Measurements from ENCODE around the gene TOMM20L.
A peak's percentile ranks its signal among the peaks of the same experiment; 100 is the strongest.

Gene TOMM20L

GRCh38 chr14:58426670-58427280 is 31.0 kb downstream of the TOMM20L start:
- peak; percentile 86 for DNase-seq (ENCODE audit: insufficient read length, low spot score)
- FAIRE-seq, result no peak

DNA sequence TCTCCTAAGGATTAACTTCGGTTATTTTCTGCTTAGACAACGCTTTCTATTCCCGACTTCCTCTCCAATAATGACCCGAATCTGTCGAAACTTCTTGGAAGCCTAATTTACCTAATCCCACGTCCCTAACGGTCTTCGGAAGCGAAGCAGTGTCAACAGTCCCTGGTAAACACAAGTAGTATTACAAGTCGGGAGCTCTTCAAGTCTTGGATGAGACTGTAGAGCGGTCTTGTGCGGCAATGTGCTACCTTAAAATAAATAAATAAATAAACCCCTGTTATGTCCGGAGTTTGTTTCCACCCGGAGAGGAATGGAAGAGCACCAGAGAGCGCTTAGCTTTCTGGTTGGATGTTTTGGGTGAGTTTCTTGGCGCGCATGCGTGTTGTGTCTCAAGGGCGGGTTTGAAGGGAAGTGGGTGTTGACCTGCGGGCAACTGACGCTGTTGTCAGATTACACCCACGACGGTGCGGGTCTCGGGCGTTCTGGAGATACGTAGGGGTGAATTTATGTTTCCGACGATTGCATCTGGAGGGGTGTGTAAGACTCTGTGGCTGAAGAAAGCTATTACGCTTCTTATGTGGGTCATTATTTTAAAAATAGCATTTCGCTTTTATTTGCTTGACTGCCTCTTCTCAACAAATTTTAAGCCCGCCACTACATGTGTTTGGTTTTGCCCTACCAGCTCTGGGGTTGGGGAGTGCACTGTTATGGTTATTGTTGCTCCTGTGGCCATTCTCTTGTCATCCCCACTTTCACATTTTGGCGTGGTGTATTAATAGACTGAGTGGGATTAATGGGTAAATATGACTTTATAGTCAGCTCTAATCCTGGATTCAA is 31.8 kb downstream of the TOMM20L start, which contains the start of the genes KIAA0586 and TIMM9:
TSS of gene KIAA0586 (plus strand) at position 439 of the 837 bp plus-strand sequence. CDS start 546 bp downstream, outside the sequence.
TSS of gene TIMM9 (minus strand) at position 251 of the 837 bp plus-strand sequence. CDS start 15,586 bp downstream, outside the sequence.
- FAIRE-seq, result peak; percentile 98
- peak; percentile 100 for DNase-seq (ENCODE audit: insufficient read length, low spot score)

DNA sequence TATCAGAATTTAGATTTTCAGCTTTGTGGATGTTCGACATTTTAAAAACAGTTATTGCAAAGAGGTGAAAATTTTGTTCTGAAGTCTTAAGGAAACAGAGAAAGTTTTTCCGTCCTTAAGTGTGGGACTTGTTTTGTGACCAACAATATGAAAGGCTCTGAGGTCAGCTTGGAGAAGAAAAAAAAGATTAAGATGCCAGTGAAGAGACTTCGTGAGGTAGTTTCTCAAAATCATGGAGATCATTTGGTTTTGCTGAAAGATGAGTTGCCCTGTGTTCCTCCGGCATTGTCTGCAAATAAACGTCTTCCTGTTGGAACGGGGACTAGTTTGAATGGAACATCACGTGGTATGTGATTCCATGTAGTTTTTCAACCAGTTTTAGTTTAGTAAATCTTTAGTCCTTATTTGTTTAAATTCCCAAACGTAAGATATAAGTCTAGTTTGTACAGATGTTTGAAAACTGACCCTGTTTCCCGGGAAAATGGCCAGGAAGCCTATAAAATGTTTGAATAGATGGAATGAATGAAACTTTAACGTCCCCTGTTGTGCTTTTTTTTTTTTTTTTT is 32.5 kb downstream of the TOMM20L start:
- FAIRE-seq, result no peak
- DNase-seq (ENCODE audit: insufficient read length, low spot score), result peak; percentile 69

DNA sequence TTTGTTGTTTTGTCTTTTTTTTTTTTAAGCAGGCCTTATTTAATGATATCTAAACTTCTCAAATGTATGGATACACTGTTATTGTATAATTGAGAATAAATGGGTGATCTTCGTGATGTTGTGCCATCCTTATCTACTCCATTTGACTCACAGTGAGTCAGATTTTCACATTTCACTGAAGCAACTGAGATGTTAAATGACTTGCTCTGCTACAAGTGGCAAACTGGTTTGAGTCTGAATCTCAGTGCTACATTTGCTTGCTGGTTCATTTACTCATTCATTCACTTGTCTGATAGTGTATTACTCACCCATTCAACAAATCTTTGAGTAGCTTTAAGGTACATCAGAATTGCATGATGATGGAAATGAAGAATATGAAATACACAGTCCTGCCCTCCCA is 34.4 kb downstream of the TOMM20L start:
- peak; percentile 97 for FAIRE-seq
- DNase-seq (ENCODE audit: insufficient read length, low spot score), result no peak

GRCh38 chr14:58439476-58439875 is 43.7 kb downstream of the TOMM20L start:
- DNase-seq (ENCODE audit: insufficient read length, low spot score), result no peak
- FAIRE-seq, result no peak

DNA sequence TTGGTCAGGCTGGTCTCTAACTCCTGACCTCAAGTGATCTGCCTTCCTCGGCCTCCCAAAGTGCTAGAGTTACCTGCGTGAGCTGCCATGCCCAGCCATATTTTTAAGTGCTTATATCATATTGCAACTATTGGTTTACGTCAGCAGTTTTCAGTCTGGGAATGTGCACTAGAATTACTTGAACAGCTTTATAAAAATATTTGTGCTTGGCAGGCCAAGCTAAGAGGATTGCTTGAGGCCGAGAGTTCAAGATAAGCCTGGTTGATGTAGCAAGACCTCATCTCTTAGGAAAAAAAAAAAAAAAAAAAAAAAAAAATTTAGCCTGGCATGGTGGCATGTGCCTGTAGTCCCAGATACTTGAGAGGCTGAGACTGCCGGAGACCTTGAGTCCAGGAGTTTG is 48.9 kb downstream of the TOMM20L start:
- FAIRE-seq (no peak), DNase-seq (ENCODE audit: insufficient read length, low spot score) (no peak)

DNA sequence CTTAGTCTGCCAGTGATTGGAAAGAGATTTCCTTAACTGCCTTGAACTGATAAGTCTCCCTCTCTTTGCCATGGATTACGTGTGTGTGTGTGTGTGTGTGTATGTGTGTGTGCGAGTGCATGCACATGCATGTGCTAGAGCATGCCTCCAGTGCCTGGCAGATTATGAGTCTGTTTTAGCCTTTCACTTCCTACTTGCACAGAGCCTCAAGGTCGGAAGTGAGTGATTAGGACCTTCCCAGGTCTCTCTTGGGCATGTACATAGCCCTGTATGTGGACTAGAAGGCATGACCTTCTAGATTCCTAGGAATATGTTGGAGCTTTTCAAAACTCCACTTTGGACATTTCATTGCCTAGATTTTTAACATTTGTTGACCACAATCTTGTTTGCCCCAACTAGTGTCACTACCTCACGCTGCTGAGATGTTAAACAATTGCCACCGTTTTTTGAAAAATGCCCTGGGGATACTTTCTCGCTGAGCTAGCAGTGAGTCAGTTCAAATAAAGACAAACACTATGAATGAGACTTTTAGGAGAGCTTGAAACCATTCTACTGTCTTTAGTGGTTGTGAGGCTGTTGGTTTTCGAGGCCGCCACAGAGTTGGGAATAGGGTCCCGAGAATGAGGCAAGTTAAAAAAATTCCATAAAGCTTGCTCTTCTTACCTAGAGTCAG is 60.0 kb downstream of the TOMM20L start:
- DNase-seq (ENCODE audit: insufficient read length, low spot score), result peak; percentile 80
- FAIRE-seq, result peak; percentile 99
